GM12892 (cell line): ENCODE results near the gene SULT1C3.

Experiments
- POLR2A ChIP-seq: IDR thresholded peaks from 2 replicates; pipeline ENCODE4 v1.6.1; 2011; ENCODE audit warnings: low read depth, low read length, control low read depth
- POLR2AphosphoS5 ChIP-seq: IDR thresholded peaks from 2 replicates; pipeline ENCODE4 v1.6.1; 2011; ENCODE audit warnings: low read depth, low read length, control low read depth

- TF ChIP-seq POLR2A (no peak), POLR2AphosphoS5 (no peak)
These were observed 27.1 kb upstream of the SULT1C3 start for GRCh38 chr2:108212671-108213070.
